ENCODE measurements around the gene EVC. TPM values are rescaled to one million over a fixed set of nuclear protein-coding genes. Genes with fewer than 3 reads are reported as not detected.

EVC gene
- total RNA-seq, 3 donors from 2014 or later: 1.9 to 24.2 (median 4.6) TPM

GRCh38 chr4:5798946-5799345 is 87.9 kb downstream of the EVC start:
- ATAC-seq: no peak
- no peaks in the 10 kb centered on the region for H3K36me3 ChIP-seq (ENCODE audit: low read depth)
- TF ChIP-seq CTCF (IDR thresholded peaks at IDR 0.05): no peak
- intact Hi-C loops (cut with DNase I, micrococcal nuclease): no loop called here
- no peak for DNase-seq
- H3K9me3 ChIP-seq: no peaks in the 10 kb centered on the region
- H3K4me3 ChIP-seq: no peak overlapping the region
- no peaks in the 10 kb centered on the region for H3K4me1 ChIP-seq (ENCODE audit: low read depth)

GRCh38 chr4:5799406-5799805 is 88.4 kb downstream of the EVC start:
- no peaks in the 10 kb centered on the region for H3K9me3 ChIP-seq
- no peaks in the 10 kb centered on the region for H3K4me1 ChIP-seq (ENCODE audit: low read depth)
- no peak overlapping the region for H3K4me3 ChIP-seq
- ATAC-seq: no peak
- intact Hi-C loops (cut with DNase I, micrococcal nuclease): no loop called here
- no peak for DNase-seq
- no peaks in the 10 kb centered on the region for H3K36me3 ChIP-seq (ENCODE audit: low read depth)
- no peak for TF ChIP-seq CTCF (IDR thresholded peaks at IDR 0.05)

GRCh38 chr4:5800496-5800895 is 89.5 kb downstream of the EVC start:
- H3K36me3 ChIP-seq (ENCODE audit: low read depth): no peaks in the 10 kb centered on the region
- no peaks in the 10 kb centered on the region for H3K9me3 ChIP-seq
- TF ChIP-seq CTCF (IDR thresholded peaks at IDR 0.05): no peak
- intact Hi-C loops (cut with DNase I, micrococcal nuclease): no loop called here
- H3K4me1 ChIP-seq (ENCODE audit: low read depth): no peaks in the 10 kb centered on the region
- DNase-seq (no peak), ATAC-seq (no peak)
- H3K4me3 ChIP-seq: no peak overlapping the region

- intact Hi-C loops (cut with DNase I, micrococcal nuclease): no loop called here
- H3K36me3 ChIP-seq (ENCODE audit: low read depth): no peaks in the 10 kb centered on the region
- DNase-seq (no peak), ATAC-seq (no peak)
- H3K4me1 ChIP-seq (ENCODE audit: low read depth): no peaks in the 10 kb centered on the region
- no peak for TF ChIP-seq CTCF (IDR thresholded peaks at IDR 0.05)
- H3K4me3 ChIP-seq: no peak overlapping the region
- no peaks in the 10 kb centered on the region for H3K9me3 ChIP-seq
Observed at GRCh38 chr4:5801696-5802095, 90.7 kb downstream of the EVC start.

GRCh38 chr4:5802565-5802964 is 91.6 kb downstream of the EVC start:
- H3K4me1 ChIP-seq (ENCODE audit: low read depth): no peaks in the 10 kb centered on the region
- no peaks in the 10 kb centered on the region for H3K36me3 ChIP-seq (ENCODE audit: low read depth)
- H3K4me3 ChIP-seq: no peak overlapping the region
- DNase-seq: no peak
- intact Hi-C loops (cut with DNase I, micrococcal nuclease): no loop called here
- ATAC-seq: no peak
- H3K9me3 ChIP-seq: no peaks in the 10 kb centered on the region
- TF ChIP-seq CTCF (IDR thresholded peaks at IDR 0.05): no peak

- H3K36me3 ChIP-seq (ENCODE audit: low read depth): no peaks in the 10 kb centered on the region
- no peak for TF ChIP-seq CTCF (IDR thresholded peaks at IDR 0.05)
- ATAC-seq: no peak
- no peak overlapping the region for H3K4me3 ChIP-seq
- H3K9me3 ChIP-seq: no peaks in the 10 kb centered on the region
- no peaks in the 10 kb centered on the region for H3K4me1 ChIP-seq (ENCODE audit: low read depth)
- intact Hi-C loops (cut with DNase I, micrococcal nuclease): no loop called here
- DNase-seq: no peak
Observed at GRCh38 chr4:5804656-5805055, 93.7 kb downstream of the EVC start.
